ENCODE results near the gene BABAM2. TPM values are rescaled to one million over a fixed set of nuclear protein-coding genes. Genes with fewer than 3 reads are reported as not detected.

The BABAM2 gene
- total RNA-seq, 1 experiment from 2014 or later = 27.1 TPM

DNA sequence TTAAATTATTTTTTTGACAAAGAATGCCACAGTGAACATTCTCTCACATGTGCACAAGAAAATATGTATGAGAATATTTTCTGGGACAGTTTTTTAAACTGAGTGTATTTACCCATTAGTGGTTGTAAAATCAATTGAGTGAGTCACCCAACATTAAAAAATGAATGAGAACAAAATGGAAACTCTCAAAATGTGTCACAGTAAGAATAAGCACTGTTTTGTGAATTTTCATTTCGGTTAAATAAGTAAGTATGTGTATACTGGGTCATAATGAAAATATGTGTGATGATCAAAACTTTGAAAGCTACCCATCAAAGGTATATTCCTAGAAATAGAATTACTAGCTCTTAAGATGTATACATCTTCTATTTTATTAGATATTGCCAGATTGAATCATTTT lies 11.6 kb downstream of the BABAM2 start:
- no peak overlapping the region for H3K14ac ChIP-seq (ENCODE audit: insufficient read depth, low read length)
- H2BK5ac ChIP-seq (ENCODE audit: insufficient read length, low read length) = no peak overlapping the region
- no peak overlapping the region for H3K4me2 ChIP-seq (ENCODE audit: insufficient read depth, insufficient read length, low read length)
- no peaks in the 10 kb centered on the region for H4K20me1 ChIP-seq (ENCODE audit: control insufficient read depth, insufficient read depth, insufficient read length)
- H3K9ac ChIP-seq (ENCODE audit: extremely low read depth, insufficient read length, low read length) = no peak overlapping the region
- H2BK15ac ChIP-seq (ENCODE audit: low read depth, low read length) = no peak overlapping the region
- H3K79me1 ChIP-seq (ENCODE audit: insufficient read depth, low read depth, low read length, poor library complexity, severe bottlenecking) = no peaks in the 10 kb centered on the region
- no peak overlapping the region for H3K56ac ChIP-seq (ENCODE audit: insufficient read length, low read depth, low read length)
- no peak overlapping the region for H2BK20ac ChIP-seq (ENCODE audit: low read depth, low read length, poor library complexity, severe bottlenecking)
- no peak overlapping the region for H4K5ac ChIP-seq (ENCODE audit: insufficient read length, low read depth, low read length)
- H3K4me1 ChIP-seq (ENCODE audit: insufficient read depth, low read length) = no peaks in the 10 kb centered on the region
- no peak overlapping the region for H3K23ac ChIP-seq (ENCODE audit: insufficient read length, low read depth, low read length)
- no peaks in the 10 kb centered on the region for H3K27me3 ChIP-seq (ENCODE audit: insufficient read depth, low read length)
- Mint-ChIP-seq H3K27me3 (ENCODE audit: low read depth) (no peaks in the 10 kb centered on the region), H3K27ac (no peak overlapping the region; a peak in 1 of 7 replicates), H3K4me3 (no peak overlapping the region), H3K36me3 (ENCODE audit: insufficient read depth in 1 of 3, low read depth in 3 of 3) (peaks cover 0 to 3% (median 0%) of the 10 kb centered on the region in 3 experiments; a peak in 2 of 7 replicates), H3K4me1 (peaks cover 8% of the 10 kb centered on the region in 2 experiments), H3K9me3 (no peaks in the 10 kb centered on the region)
- WGBS (ENCODE audit: extremely low coverage, insufficient read length, low lambda C conversion rate) = no CpG with 5 or more reads among the region's 1 CpG
- no peak overlapping the region for H3K18ac ChIP-seq (ENCODE audit: insufficient read length, low read depth, low read length)
- TF ChIP-seq CTCF (conservative IDR thresholded peaks at IDR 0.05) = no peak
- no peaks in the 10 kb centered on the region for H3K23me2 ChIP-seq (ENCODE audit: insufficient read length, low read depth, low read length, poor library complexity, severe bottlenecking)
- no peak overlapping the region for H4K91ac ChIP-seq (ENCODE audit: insufficient read length, low read depth, low read length)
- H2BK12ac ChIP-seq (ENCODE audit: insufficient read length, low read depth, low read length) = no peak overlapping the region
- no peak for DNase-seq
- 0 out of 2 replicates have a peak, but pooled peaks cover 2% of the 10 kb centered on the region for H3K79me2 ChIP-seq (ENCODE audit: insufficient read depth, low read length)
- H3K4ac ChIP-seq (ENCODE audit: low read depth, low read length) = no peak overlapping the region
- H2AFZ ChIP-seq (ENCODE audit: low read length) = no peak overlapping the region
- no peak overlapping the region for H2AK5ac ChIP-seq (ENCODE audit: insufficient read length, low read length)
- H2BK120ac ChIP-seq (ENCODE audit: low read depth, low read length, poor library complexity, severe bottlenecking) = no peak overlapping the region
- no peak overlapping the region for H4K8ac ChIP-seq (replicated peaks; ENCODE audit: insufficient read length, low read depth, low read length)
- no peaks in the 10 kb centered on the region for H3K9me3 ChIP-seq (ENCODE audit: control insufficient read depth, low read depth, low read length)
- H3K27ac ChIP-seq (ENCODE audit: insufficient read length, low read depth, low read length) = no peak overlapping the region
- H3T11ph ChIP-seq (ENCODE audit: low read length) = no peak overlapping the region

All from H9 (cell line).